ENCODE results near the gene HDLBP.

The HDLBP gene

GRCh38 chr2:241195506-241196130 lies 119.9 kb downstream of the HDLBP start:
- no peak for DNase-seq (ENCODE audit: low read depth)
- no peak overlapping the region for H3K4me3 ChIP-seq (replicated peaks; ENCODE audit: low read depth, low read length)
- no peak for TF ChIP-seq CTCF (IDR thresholded peaks at IDR 0.05; ENCODE audit: low read length, missing control alignments)

GRCh38 chr2:241194811-241195210 lies 120.7 kb downstream of the HDLBP start:
- H3K4me3 ChIP-seq (replicated peaks; ENCODE audit: low read depth, low read length), result no peak overlapping the region
- TF ChIP-seq CTCF (IDR thresholded peaks at IDR 0.05; ENCODE audit: low read length, missing control alignments), result no peak
- DNase-seq (ENCODE audit: low read depth), result no peak

DNA sequence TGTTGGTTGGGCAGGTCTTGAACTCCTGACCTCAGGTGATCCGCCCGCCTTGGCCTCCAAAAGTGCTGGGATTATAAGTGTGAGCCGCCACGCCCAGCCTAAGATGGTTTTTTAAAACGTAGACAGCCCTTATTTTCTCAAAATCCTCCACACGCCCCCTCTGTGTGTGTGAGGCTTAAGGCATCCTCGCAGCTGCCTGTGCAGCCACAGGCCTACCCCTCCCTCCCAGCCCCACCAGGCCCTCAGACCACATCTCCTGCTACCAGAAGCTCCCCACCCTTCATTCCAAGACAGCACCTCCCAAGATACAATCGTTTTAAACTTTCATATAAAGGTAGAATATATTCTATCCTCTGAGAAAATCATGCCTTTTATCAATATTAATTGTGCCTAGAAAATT lies 122.2 kb downstream of the HDLBP start:
- TF ChIP-seq CTCF (IDR thresholded peaks at IDR 0.05; ENCODE audit: low read length, missing control alignments), result no peak
- DNase-seq (ENCODE audit: low read depth), result no peak
- no peak overlapping the region for H3K4me3 ChIP-seq (replicated peaks; ENCODE audit: low read depth, low read length)

DNA sequence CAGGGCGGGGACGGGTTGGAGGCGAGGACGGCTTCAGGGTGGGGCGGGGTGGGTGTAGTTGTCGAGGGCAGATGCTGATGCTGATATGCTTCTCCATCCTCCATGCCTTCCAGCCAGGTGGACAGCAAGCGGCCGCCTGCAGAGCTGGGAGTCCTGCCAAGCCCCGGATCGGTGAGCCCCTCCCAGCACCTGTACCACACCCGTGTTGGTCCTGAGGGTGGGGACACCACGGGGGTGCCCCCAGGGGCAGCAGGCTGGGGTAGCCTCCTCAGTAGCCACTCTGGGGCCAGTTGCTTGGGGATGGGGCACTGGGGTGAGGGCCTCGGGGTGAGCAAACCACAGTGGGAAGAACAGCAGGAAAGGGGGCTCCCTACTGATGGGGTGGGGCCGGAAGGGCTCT lies 124.4 kb downstream of the HDLBP start:
- DNase-seq (ENCODE audit: low read depth), result no peak
- TF ChIP-seq CTCF (IDR thresholded peaks at IDR 0.05; ENCODE audit: low read length, missing control alignments), result no peak
- no peak overlapping the region for H3K4me3 ChIP-seq (replicated peaks; ENCODE audit: low read depth, low read length)

GRCh38 chr2:241190291-241190981 lies 125.0 kb downstream of the HDLBP start:
- no peak for DNase-seq (ENCODE audit: low read depth)
- TF ChIP-seq CTCF (IDR thresholded peaks at IDR 0.05; ENCODE audit: low read length, missing control alignments), result no peak
- no peak overlapping the region for H3K4me3 ChIP-seq (replicated peaks; ENCODE audit: low read depth, low read length)

DNA sequence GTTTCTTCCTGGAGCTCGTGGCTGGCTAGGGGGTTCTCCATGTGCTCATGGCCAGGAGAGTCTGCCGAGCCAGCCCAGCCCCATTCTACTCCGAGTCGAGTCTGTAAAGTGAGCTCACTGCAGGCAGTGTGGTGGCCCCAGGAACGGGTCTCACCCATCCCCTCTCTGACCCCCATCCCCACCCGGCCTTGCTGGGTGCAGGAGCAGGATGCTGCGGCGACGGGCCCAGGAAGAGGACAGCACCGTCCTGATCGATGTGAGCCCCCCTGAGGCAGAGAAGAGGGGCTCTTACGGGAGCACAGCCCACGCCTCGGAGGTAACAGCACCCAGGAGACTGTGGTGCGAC lies 125.6 kb downstream of the HDLBP start:
- no peak overlapping the region for H3K4me3 ChIP-seq (replicated peaks; ENCODE audit: low read depth, low read length)
- no peak for DNase-seq (ENCODE audit: low read depth)
- no peak for TF ChIP-seq CTCF (IDR thresholded peaks at IDR 0.05; ENCODE audit: low read length, missing control alignments)

Measured in fibroblast of pulmonary artery (primary cell).